ENCODE results near the gene WDR77. TPM values are rescaled to one million over a fixed set of nuclear protein-coding genes. Genes with fewer than 3 reads are reported as not detected.

The WDR77 gene
- total RNA-seq, 1 donor from 2014 or later = 63.3 TPM

GRCh38 chr1:111392460-111392945 lies 56.6 kb downstream of the WDR77 start:
- CTCF ChIA-PET = interaction anchor here (1.0 kb wide), 1 partner anchor 8 kb away, joined by 3 read pairs; no protein-coding TSS in a partner anchor

GRCh38 chr1:111392042-111392441 lies 57.0 kb downstream of the WDR77 start:
- TF ChIP-seq CTCF (IDR thresholded peaks at IDR 0.05) = no peak

More at GRCh38 chr1:111392460-111392945, 56.6 kb downstream of the WDR77 start:
- H3K4me3 Mint-ChIP-seq = no peak overlapping the region
- no peaks in the 10 kb centered on the region for H3K27me3 Mint-ChIP-seq
- POLR2A ChIA-PET = no interaction called here
- H3K9me3 Mint-ChIP-seq = no peaks in the 10 kb centered on the region
- ATAC-seq (ENCODE audit: low read depth) (peak; percentile 28), DNase-seq (no peak)
- H3K36me3 Mint-ChIP-seq (ENCODE audit: low read depth) = no peaks in the 10 kb centered on the region
- no peak for TF ChIP-seq CTCF (IDR thresholded peaks at IDR 0.05)
- intact Hi-C loops (cut with micrococcal nuclease) = no loop called here
- no peak overlapping the region for H3K27ac Mint-ChIP-seq
- H3K4me1 Mint-ChIP-seq = peaks cover 10% of the 10 kb centered on the region

More at GRCh38 chr1:111392042-111392441, 57.0 kb downstream of the WDR77 start:
- ATAC-seq (ENCODE audit: low read depth) = no peak
- intact Hi-C loops (cut with micrococcal nuclease) = no loop called here
- ChIA-PET CTCF (interaction anchor here (1.0 kb wide), 1 partner anchor 8 kb away, joined by 3 read pairs; no protein-coding TSS in a partner anchor), POLR2A (interaction anchor here (0.7 kb wide), 1 partner anchor 46 kb away, joined by 7 read pairs; no protein-coding TSS in a partner anchor)
- H3K27me3 Mint-ChIP-seq = no peaks in the 10 kb centered on the region
- no peak for DNase-seq
- H3K4me3 Mint-ChIP-seq = no peak overlapping the region
- no peaks in the 10 kb centered on the region for H3K36me3 Mint-ChIP-seq (ENCODE audit: low read depth)
- H3K4me1 Mint-ChIP-seq = peaks cover 10% of the 10 kb centered on the region
- H3K27ac Mint-ChIP-seq = no peak overlapping the region
- no peaks in the 10 kb centered on the region for H3K9me3 Mint-ChIP-seq

Other genes with a start within 250 kb of the WDR77 start
- gene DENND2D, start 248.6 kb downstream of the WDR77 start, total RNA-seq = 48.9 and 58.6 TPM in 2 replicates
- 19.6 and 23.6 TPM in 2 replicates for gene CHI3L2, start 221.5 kb downstream of the WDR77 start, total RNA-seq
- not detected in 2 replicates for gene CHIA, start 158.4 kb downstream of the WDR77 start, total RNA-seq
- 1.3 and 3.5 TPM in 2 replicates for gene OVGP1, start 21.5 kb downstream of the WDR77 start, total RNA-seq
- 220 and 229 TPM in 2 replicates for gene ATP5PB, start 208 bp upstream of the WDR77 start, total RNA-seq
- 29.4 and 33.2 TPM in 2 replicates for gene C1orf162, start 24.7 kb upstream of the WDR77 start, total RNA-seq
- not detected in 2 replicates for gene ADORA3, start 54.4 kb upstream of the WDR77 start, total RNA-seq
- not detected in 2 replicates for gene TMIGD3, start 54.4 kb upstream of the WDR77 start, total RNA-seq
- 92.4 and 93.8 TPM in 2 replicates for gene RAP1A, start 170.5 kb upstream of the WDR77 start, total RNA-seq